Stimulated activated CD4-positive, alpha-beta T cell treated with anti-CD3 and anti-CD28 coated beads, Interleukin-1b, Interleukin-23, amount 100 ng/mL, for 1 hour (primary cell): Measurements from ENCODE around the gene WDFY3.
"Not testable (repeated sequence)": the region's sequence is repeated elsewhere in the genome, so short reads cannot be mapped to it uniquely, and the experiment has no call there.

Source experiments
- DNase-seq, 2 donors: peaks; one replicate each; pipeline ENCODE4 v3.0.0-alpha.2; 2020; ENCODE audit warnings: low read depth in 2 of 2

WDFY3 gene

DNA sequence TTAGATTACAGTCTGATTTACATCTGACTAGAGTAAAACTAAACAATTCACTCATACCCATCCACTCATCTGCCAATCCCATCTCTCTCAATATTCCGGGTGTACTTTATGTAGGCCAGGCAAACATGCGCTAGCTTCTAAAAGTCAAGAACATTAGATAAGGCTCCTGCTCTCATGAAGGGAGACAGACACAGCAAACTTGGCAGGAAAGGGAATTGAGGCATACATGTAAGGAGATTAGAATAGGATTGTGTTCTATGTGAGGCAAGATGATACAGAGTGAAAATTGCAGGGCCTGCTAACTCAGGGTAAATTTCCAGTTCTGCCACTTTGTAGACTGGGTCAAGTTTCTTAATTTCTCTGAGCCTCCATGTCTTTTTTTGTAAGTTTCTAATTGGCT lies 247.8 kb downstream of the WDFY3 start:
- DNase-seq, result no peak

DNA sequence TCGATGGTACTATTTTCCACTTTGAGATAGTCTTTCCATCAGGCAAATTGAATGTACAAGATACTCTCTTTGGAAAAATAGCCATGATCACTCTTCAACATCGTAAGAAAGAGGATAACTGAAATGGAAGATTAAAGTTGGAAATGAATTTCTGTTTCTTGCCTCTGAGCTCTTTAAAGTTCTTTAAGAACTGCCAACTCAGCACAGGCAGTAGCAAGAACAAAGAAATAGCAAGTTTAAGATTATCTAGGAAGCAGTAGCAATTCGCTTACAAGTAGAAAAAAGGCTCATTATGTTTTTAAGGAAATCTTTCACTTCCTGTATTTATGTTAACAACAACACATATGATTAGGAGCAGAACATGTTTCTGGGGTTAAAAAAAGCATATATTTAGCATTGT lies 255.9 kb downstream of the WDFY3 start:
- DNase-seq, result no peak

- DNase-seq, result no peak
Measured at GRCh38 chr4:84708406-84709135, 257.9 kb downstream of the WDFY3 start.

DNA sequence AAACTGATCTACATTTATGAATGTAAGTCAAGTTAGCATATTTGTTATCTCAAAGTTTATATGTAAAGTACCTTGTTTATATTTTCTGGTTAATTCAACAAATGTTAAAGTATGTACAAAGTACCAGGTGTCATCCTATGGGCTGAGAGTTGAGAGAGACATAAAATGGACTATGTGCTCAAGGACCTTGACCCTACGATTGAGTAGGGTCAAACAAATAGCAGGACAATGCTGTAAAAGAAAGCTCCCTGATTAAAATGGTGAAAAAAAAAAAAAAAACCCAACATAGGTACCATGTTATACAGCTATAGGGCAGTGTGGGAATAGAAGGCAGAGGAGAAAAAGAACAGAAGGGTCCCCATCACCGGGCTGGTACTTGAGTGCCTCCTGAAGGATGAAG lies 260.2 kb downstream of the WDFY3 start:
- no peak for DNase-seq

DNA sequence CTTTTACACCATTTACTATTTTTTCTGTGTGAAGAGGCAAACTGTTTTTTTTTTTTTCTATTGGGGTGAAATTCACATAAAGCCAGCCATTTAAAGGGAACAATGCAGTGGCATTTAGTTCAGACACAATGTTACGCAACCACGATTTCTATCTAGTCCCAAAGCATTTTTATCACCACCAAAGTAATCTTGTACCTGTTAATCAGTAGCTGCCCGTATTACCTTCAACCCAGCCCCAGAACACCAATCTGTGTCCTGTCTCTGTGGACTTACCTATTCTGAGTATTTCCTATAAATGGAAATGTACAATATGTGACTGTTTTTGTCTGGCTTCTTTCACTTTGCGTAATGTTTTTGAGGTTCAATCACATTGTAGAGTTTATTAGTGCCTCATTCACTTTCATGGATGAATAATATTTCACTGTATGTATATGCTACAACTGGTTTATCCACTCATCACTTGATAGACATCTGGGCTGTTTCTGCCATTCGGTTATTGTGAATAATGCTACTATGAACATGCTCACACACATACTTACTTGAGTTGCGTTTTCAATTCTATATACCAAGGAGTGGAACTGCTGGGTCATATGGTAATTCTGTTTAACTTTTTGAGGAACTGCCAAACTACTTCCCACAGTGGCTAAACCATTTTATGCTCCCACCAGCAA lies 267.4 kb downstream of the WDFY3 start:
- DNase-seq, result no peak

DNA sequence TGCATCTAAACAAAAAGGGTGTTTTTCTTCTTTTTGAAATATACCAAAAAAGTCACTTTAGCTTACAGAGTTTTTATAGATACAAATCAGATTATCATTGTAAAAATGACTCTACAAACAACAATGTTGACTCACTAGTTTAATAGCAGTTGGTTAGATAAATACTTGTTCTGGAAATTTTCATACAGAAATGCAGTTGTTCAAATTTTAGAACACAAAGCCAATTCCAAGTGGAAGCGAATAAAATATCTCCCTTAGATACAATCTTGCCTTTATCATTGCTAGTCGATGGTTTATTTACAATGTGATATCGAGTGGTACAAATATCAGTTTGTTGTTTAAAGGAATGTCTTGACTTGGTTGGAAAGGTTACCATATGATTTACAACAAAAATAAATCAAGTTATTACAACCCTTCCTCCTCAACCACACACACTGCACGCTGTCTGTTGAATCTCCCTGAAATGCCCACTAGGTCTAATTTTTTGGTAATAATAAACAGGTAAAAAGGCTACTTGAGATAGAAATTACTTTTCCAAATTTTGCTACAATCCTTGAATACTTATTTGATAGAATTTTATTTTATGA lies 268.8 kb downstream of the WDFY3 start:
- no peak for DNase-seq

DNA sequence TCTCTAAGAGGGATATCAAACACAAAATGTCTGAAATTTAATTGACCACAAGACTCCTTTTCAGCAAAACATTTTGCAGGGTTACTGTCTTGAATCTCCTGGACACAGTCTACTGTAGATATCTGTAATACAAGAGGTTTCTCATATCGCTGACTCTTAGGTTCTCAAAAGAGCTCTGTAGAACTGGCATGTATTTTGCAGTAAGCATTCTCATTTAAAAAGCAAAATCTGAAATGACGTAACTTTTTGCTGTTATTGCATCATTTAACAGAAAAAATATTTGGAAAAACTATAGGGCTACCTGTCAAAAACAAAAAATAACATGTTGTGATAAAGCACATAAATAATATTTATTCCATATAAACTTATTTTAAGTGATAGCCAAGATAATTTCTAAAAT lies 269.3 kb downstream of the WDFY3 start:
- no peak for DNase-seq

- no peak for DNase-seq
Measured at GRCh38 chr4:84691800-84692199, 274.7 kb downstream of the WDFY3 start.

DNA sequence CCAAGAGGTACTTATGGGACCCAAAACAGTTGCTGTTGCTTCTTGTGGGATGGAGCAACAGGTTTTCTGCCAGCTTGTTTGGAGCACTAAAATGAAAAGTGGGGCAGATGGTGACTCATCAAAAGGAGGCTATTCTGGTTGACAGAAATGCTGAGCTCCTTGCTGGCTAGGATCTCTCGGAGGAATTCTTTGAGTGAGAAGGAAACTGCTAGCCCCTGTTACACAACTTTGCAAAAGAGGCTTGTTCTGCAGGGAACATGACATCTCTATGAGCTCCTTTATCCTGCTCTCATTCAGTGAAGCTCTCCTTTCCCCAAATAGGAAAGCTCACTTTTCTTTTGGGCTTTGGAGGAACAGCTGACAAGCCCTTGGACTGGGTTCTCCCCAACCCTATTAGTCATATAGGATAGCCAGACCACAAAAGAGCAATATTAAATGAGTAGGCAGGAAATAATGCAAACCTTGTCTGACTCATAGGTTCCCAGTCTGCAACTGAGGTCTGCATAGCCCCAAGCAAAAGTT lies 275.3 kb downstream of the WDFY3 start:
- DNase-seq, result no peak

- no peak for DNase-seq
Measured at GRCh38 chr4:84690481-84690880, 276.0 kb downstream of the WDFY3 start.

- no peak for DNase-seq
Measured at GRCh38 chr4:84689197-84689596, 277.3 kb downstream of the WDFY3 start.

- DNase-seq, result no peak
Measured at GRCh38 chr4:84688605-84689004, 277.9 kb downstream of the WDFY3 start.

- no peak for DNase-seq
Measured at GRCh38 chr4:84685105-84685504, 281.4 kb downstream of the WDFY3 start.

DNA sequence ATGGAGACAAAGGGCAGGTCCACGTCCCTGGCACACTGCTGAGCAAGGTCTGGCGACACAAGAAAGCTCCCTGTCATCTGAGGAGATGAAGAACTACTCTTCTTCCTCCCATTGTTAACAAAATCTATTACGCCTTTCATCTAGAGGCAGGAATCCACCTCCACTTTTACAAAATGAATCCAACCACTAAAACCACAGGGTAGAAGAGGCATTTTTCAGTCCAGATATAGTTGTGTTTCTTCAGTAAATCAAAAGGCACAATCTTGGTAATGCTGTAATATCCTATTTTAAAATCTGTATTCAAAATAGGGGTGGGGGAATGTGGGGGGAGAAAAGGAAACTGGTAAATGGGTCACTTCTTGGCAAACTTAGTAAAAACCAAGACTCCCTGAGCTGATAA lies 282.1 kb downstream of the WDFY3 start:
- no peak for DNase-seq

GRCh38 chr4:84683064-84683850 lies 283.2 kb downstream of the WDFY3 start:
- DNase-seq, result no peak

- DNase-seq, result not testable (repeated sequence)
Measured at GRCh38 chr4:84682661-84683060, 283.8 kb downstream of the WDFY3 start.

DNA sequence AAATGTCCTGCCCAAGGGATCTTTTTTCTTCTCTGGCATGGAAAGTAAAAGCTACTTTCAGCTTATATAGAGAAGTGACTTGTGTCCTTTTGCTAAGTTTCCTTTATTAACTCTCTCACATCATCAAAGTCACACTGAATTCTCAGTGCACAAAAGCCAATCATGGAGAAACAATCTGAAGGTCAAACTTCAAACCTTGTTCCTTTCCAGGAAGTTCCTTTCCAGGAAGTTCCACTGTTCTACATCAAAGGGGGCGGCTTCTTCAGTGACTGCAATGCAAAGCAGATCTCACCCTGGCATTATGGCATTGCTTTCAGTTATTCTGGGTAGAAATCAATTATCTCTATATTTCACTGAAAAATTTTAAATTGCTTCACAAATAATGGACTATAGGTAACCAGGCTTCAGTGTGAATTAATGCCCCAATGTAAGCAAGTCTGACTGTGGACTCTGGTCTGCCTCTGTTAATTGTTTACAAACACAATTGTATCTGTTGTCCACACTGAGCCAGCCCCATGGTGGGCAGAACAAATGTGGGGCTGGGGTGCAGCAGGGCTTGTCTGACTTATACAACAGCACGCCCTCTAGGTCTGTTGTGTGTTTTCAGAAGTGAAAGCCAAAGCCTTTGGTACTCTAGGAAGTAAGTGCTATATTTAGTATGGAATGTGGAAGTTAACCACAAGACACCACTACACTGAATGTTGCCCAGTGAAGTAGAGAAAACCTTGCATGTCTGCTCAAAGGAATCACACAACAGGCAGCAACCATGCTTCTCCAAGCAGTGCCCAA lies 284.8 kb downstream of the WDFY3 start:
- DNase-seq, result no peak

DNA sequence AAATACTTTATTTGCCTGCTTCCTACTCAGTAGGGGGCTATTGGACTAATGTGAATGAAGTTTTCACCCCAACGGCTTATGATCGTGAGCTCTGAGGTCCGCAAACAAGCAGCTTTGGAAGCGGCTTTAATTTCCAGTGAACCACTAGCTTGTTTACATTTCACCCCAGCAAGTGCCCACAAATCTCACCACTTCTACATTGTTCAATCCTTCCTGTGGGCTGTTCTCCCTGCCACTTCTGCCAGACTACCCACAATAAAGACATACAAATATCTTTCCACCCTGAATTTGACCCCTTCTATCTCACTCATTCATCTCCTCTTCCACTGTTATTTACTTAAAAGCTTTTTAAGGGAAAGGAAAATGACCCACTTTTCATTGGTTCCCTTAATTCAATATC lies 285.5 kb downstream of the WDFY3 start:
- DNase-seq, result no peak

GRCh38 chr4:84678976-84679744 lies 287.3 kb downstream of the WDFY3 start:
- no peak for DNase-seq

DNA sequence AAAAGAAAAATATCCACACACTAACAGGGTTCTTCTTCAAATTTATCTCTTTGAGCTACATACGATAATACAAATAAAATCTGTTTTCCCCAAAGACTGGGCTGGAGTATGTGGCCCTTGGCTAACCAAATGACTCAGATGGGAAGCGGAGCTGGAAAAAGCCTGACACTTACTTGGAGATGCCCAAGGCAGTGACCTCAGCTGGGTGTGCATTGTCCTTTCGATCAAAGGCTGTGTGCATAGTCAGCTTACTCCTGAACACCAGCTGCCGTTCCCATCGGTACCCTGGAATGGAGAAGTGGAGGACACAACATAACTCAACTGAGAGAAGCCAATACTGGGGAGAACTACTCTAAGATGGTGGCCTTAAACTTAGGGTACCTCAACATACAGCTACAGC lies 288.5 kb downstream of the WDFY3 start:
- DNase-seq, result no peak

GRCh38 chr4:84677093-84677492 lies 289.4 kb downstream of the WDFY3 start:
- no peak for DNase-seq
